SU-DHL-6 (cell line): Measurements from ENCODE around the gene MSTO1.
"Not testable (repeated sequence)": the region's sequence is repeated elsewhere in the genome, so short reads cannot be mapped to it uniquely, and the experiment has no call there.

Experiments
- H2AFZ ChIP-seq: fragments of 200-600 bp; sonication (generic); 2 replicates; pipeline ENCODE4 v1.6.1; 2014; ENCODE audit warnings: low read depth, mild to moderate bottlenecking, moderate library complexity, mixed read lengths, antibody characterized with exemption, low read length; ENCODE audit not compliant: severe bottlenecking
- H3F3A ChIP-seq: fragments of 200-600 bp; shearing (Covaris generic); 2 replicates; pipeline ENCODE4 v1.6.0; 2016; ENCODE audit warnings: antibody characterized with exemption, mild to moderate bottlenecking; ENCODE audit not compliant: insufficient read depth
- H3K27ac ChIP-seq: fragments of 200-600 bp; sonication (generic); 2 replicates; pipeline ENCODE4 v1.5.1; 2016; ENCODE audit warnings: low read depth, mild to moderate bottlenecking, low read length, moderate library complexity, mixed read lengths
- H3K27me3 ChIP-seq: fragments of 200-600 bp; sonication (generic), shearing (Covaris generic); 2 replicates; pipeline ENCODE4 v1.6.0; 2014; ENCODE audit warnings: mild to moderate bottlenecking, low read length
- H3K36me3 ChIP-seq: fragments of 200-600 bp; sonication (generic); 2 replicates; pipeline ENCODE4 v1.6.1; 2014; ENCODE audit warnings: mild to moderate bottlenecking, low read length, mixed read lengths
- H3K4me2 ChIP-seq: fragments of 300-600, 200-600 bp; shearing (Covaris generic), sonication (generic); 2 replicates; pipeline ENCODE4 v1.6.0; 2014; ENCODE audit warnings: low read length, low read depth, mild to moderate bottlenecking; ENCODE audit not compliant: poor library complexity, severe bottlenecking
- H3K4me3 ChIP-seq: fragments of 200-600 bp; sonication (generic); 2 replicates; pipeline ENCODE4 v1.5.1; 2014; ENCODE audit warnings: antibody characterized with exemption, low read length, mild to moderate bottlenecking, mixed read lengths; ENCODE audit not compliant: insufficient read depth, poor library complexity, severe bottlenecking
- H3K79me2 ChIP-seq: fragments of 200-600 bp; sonication (generic); 2 replicates; pipeline ENCODE4 v1.6.1; 2014; ENCODE audit warnings: mild to moderate bottlenecking, low read length, moderate library complexity; ENCODE audit not compliant: insufficient read depth
- H3K9ac ChIP-seq: fragments of 200-600 bp; sonication (generic); 2 replicates; pipeline ENCODE4 v1.7.0; 2014; ENCODE audit warnings: mild to moderate bottlenecking, low read length
- H3K9me2 ChIP-seq: fragments of 200-600 bp; sonication (generic); replicated peaks from 2 replicates; pipeline ENCODE4 v1.6.1; 2014; ENCODE audit warnings: low read length; ENCODE audit not compliant: insufficient read depth
- H3K9me3 ChIP-seq: fragments of 200-600 bp; sonication (generic); 2 replicates; pipeline ENCODE4 v1.6.1; 2014; ENCODE audit warnings: low read length, mixed read lengths; ENCODE audit not compliant: insufficient read depth
- H4K20me1 ChIP-seq: fragments of 200-600 bp; sonication (generic); 2 replicates; pipeline ENCODE4 v1.6.1; 2014; ENCODE audit warnings: low read depth, mild to moderate bottlenecking, antibody characterized with exemption, low read length, moderate library complexity, mixed read lengths
- CTCF ChIP-seq: fragments of 200-600 bp; sonication (generic); IDR thresholded peaks from one replicate; pipeline ENCODE4 v1.5.1; 2017; ENCODE audit warnings: antibody characterized with exemption, mild to moderate bottlenecking, low read length, moderate library complexity; ENCODE audit not compliant: insufficient read depth, poor library complexity, severe bottlenecking
- EZH2phosphoT487 ChIP-seq: fragments of 200-600 bp; sonication (generic), shearing (Covaris generic); conservative IDR thresholded peaks from 2 replicates; pipeline ENCODE4 v1.6.1; 2018; ENCODE audit warnings: mild to moderate bottlenecking, antibody characterized with exemption, low read length, moderate library complexity, mixed read lengths

Gene MSTO1

GRCh38 chr1:155598842-155599331 lies 11.1 kb upstream of the MSTO1 start:
- H3K9ac ChIP-seq = no peak overlapping the region
- H3K9me2 ChIP-seq = no peaks in the 10 kb centered on the region
- H3K79me2 ChIP-seq = no peaks in the 10 kb centered on the region
- H2AFZ ChIP-seq = no peak overlapping the region
- no peak overlapping the region for H3K4me3 ChIP-seq
- H3K27ac ChIP-seq = no peak overlapping the region
- no peaks in the 10 kb centered on the region for H3K9me3 ChIP-seq
- H3K36me3 ChIP-seq = no peaks in the 10 kb centered on the region
- H4K20me1 ChIP-seq = no peaks in the 10 kb centered on the region
- TF ChIP-seq CTCF (no peak), EZH2phosphoT487 (no peak)
- H3K27me3 ChIP-seq = no peaks in the 10 kb centered on the region
- no peaks in the 10 kb centered on the region for H3F3A ChIP-seq
- no peak overlapping the region for H3K4me2 ChIP-seq

- not testable (repeated sequence) for H3K4me3 ChIP-seq, H3K9ac ChIP-seq, H3K27me3 ChIP-seq, H3K79me2 ChIP-seq, H2AFZ ChIP-seq, H3F3A ChIP-seq, H3K36me3 ChIP-seq, H3K4me2 ChIP-seq, H4K20me1 ChIP-seq, H3K27ac ChIP-seq, H3K9me3 ChIP-seq, H3K9me2 ChIP-seq
These were observed 10.0 kb upstream of the MSTO1 start for GRCh38 chr1:155599828-155600572.

DNA sequence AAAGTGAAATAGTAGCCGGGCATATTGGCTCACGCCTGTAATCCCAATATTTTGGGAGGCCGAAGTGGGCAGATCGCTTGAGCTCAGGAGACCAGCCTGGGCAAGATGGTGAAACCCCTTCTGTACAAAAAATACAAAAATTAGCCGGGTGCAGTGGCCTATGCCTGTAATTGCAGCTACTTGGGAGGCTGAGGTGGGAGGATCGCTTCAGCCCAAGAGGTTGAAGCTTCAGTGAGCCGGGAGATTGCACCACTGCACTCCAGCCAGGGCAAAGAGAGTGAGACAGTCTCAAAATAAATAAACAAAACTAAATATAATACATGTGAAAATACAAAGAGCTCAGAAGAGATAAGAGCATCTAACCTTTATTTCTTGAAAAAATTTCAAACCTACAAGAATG lies 2.3 kb upstream of the MSTO1 start:
- no peaks in the 10 kb centered on the region for H3K9me2 ChIP-seq
- no peak overlapping the region for H3K4me3 ChIP-seq
- H3K9me3 ChIP-seq = no peaks in the 10 kb centered on the region
- no peak overlapping the region for H2AFZ ChIP-seq
- no peak for TF ChIP-seq CTCF
- no peak for TF ChIP-seq EZH2phosphoT487
- H3K36me3 ChIP-seq = no peaks in the 10 kb centered on the region
- H3K4me2 ChIP-seq = no peak overlapping the region
- H3K9ac ChIP-seq = no peak overlapping the region
- H3K79me2 ChIP-seq = no peaks in the 10 kb centered on the region
- H4K20me1 ChIP-seq = no peaks in the 10 kb centered on the region
- H3K27ac ChIP-seq = no peak overlapping the region
- H3F3A ChIP-seq = peaks cover 27% of the 10 kb centered on the region
- H3K27me3 ChIP-seq = no peaks in the 10 kb centered on the region

- no peaks in the 10 kb centered on the region for H3K79me2 ChIP-seq
- H3K9me2 ChIP-seq = no peaks in the 10 kb centered on the region
- no peak overlapping the region for H3K27ac ChIP-seq
- peaks cover 27% of the 10 kb centered on the region for H3F3A ChIP-seq
- no peak overlapping the region for H2AFZ ChIP-seq
- no peaks in the 10 kb centered on the region for H3K36me3 ChIP-seq
- no peak overlapping the region for H3K9ac ChIP-seq
- H4K20me1 ChIP-seq = no peaks in the 10 kb centered on the region
- no peaks in the 10 kb centered on the region for H3K27me3 ChIP-seq
- no peaks in the 10 kb centered on the region for H3K9me3 ChIP-seq
- H3K4me3 ChIP-seq = no peak overlapping the region
- TF ChIP-seq EZH2phosphoT487 (no peak), CTCF (no peak)
- peak overlapping the region; percentile 27 for H3K4me2 ChIP-seq
These were observed 1.2 kb upstream of the MSTO1 start for GRCh38 chr1:155608888-155609225.

DNA sequence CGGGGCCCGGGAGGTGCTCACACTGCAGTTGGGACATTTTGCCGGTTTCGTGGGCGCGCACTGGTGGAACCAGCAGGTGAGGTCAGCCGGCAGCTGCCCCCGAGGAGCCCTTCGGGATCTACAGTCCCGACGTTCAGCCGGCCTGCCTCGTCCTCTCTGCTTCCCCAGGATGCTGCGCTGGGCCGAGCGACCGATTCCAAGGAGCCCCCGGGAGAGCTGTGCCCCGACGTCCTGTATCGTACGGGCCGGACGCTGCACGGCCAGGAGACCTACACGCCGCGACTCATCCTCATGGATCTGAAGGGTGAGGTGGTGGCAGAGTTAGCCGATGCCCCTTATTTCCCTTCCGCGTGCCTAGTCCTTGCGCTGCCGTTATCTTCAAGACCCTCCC lies 234 bp downstream of the MSTO1 start:
- H4K20me1 ChIP-seq, H3K27ac ChIP-seq, H3K9me2 ChIP-seq, H3K9me3 ChIP-seq, H3K36me3 ChIP-seq, H3K79me2 ChIP-seq, H2AFZ ChIP-seq, H3K27me3 ChIP-seq: not testable (repeated sequence)
- Histone ChIP-seq H3K4me2 (peak overlapping the region; percentile 88), H3K4me3 (peak overlapping the region; percentile 38), H3K9ac (peak overlapping the region; percentile 85), H3F3A (peaks cover 23% of the 10 kb centered on the region)

DNA sequence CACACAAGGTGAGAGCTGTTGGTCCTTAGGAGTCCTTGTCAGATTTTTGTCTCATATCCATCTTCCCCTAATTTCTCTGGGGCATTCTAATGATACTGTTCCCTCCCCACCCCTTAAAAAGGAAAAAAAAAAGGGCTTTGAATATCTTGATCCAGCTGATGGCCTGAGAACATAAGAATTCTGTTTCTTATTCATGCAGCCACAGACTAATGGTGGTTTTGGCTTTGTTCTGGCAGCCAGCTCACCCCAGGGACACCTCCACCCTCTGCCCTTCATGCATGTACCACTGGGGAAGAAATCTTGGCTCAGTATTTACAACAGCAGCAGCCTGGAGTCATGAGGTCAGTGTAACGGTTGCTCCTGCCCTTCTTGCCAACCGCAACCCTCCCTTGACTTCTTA lies 3.2 kb downstream of the MSTO1 start:
- H3K4me3 ChIP-seq, H3K9me2 ChIP-seq, H3K27ac ChIP-seq, H3K27me3 ChIP-seq, H3K9me3 ChIP-seq, H3K9ac ChIP-seq, H3K79me2 ChIP-seq, H3F3A ChIP-seq, H3K4me2 ChIP-seq, H2AFZ ChIP-seq, H4K20me1 ChIP-seq, H3K36me3 ChIP-seq: not testable (repeated sequence)
